Measurements from ENCODE around the gene WDFY1.

- TF ChIP-seq, protein P1, sequence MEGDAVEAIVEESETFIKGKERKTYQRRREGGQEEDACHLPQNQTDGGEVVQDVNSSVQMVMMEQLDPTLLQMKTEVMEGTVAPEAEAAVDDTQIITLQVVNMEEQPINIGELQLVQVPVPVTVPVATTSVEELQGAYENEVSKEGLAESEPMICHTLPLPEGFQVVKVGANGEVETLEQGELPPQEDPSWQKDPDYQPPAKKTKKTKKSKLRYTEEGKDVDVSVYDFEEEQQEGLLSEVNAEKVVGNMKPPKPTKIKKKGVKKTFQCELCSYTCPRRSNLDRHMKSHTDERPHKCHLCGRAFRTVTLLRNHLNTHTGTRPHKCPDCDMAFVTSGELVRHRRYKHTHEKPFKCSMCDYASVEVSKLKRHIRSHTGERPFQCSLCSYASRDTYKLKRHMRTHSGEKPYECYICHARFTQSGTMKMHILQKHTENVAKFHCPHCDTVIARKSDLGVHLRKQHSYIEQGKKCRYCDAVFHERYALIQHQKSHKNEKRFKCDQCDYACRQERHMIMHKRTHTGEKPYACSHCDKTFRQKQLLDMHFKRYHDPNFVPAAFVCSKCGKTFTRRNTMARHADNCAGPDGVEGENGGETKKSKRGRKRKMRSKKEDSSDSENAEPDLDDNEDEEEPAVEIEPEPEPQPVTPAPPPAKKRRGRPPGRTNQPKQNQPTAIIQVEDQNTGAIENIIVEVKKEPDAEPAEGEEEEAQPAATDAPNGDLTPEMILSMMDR (IDR thresholded peaks at IDR 0.05): no peak
- TF ChIP-seq POLR2A (IDR thresholded peaks at IDR 0.05): no peak
These were observed 112.8 kb downstream of the WDFY1 start for GRCh38 chr2:223832241-223832903.
